ENCODE data around the gene MISP3.

MISP3 gene

DNA sequence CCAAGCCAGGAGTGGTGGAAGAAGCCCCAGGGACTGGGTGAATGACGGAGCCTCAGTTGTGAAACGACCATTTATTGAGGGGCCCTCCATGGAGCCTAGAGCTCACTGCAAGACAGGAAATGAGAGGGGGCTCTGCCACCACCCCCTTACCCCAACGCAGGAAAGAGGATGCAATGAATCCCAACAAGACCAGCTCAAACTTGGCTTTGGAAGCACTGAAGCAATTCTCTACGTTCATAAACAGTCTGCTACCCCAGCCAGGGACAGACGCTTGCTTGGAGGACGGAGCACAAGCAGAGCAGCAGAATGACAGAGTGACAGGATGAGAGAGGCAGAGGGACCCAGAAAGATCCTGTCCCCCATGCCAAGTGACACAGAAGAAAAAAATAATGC, 43.9 kb downstream of the MISP3 start:
- no peak for TF ChIP-seq GATA2 (IDR thresholded peaks at IDR 0.05; ENCODE audit: low read depth, low read length)
- TF ChIP-seq GATA3 (IDR thresholded peaks at IDR 0.05; ENCODE audit: low read depth, low read length), result no peak

DNA sequence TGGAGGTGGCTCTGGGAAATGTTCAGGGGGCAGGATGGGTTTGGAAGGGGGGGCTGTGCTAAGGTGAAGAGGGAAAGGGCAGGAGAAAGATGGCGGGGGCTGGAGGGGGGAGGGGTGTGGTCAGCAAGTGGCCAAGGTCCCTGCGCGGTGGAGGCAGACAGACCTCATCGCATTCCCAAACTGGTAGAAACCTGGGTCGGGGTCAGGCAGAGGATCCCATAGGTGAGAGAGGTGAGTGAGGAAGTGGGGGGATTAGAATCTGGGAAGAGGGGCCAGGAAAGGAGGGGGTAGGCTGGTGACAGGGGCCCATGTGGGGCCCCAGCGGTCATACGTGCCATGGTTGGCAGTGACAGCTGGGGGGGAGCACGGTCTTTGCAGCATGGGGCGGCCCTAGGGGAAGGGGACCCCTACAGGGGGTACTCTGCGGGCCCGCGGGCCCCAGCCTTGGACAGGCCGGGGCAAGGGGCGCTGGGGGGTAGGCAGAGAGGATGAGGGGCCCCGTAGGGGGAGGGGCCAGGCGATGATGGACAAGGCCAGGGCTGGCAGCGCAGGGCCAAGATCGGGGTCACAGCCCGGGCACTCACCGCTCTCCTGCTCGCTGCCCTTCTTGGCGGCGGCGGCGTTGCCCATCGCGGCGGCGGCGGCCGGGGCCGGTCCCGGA, 44.5 kb downstream of the MISP3 start:
- TF ChIP-seq GATA3 (IDR thresholded peaks at IDR 0.05; ENCODE audit: low read depth, low read length) (no peak), GATA2 (IDR thresholded peaks at IDR 0.05; ENCODE audit: low read depth, low read length) (no peak)

- no peak for TF ChIP-seq GATA2 (IDR thresholded peaks at IDR 0.05; ENCODE audit: low read depth, low read length)
- no peak for TF ChIP-seq GATA3 (IDR thresholded peaks at IDR 0.05; ENCODE audit: low read depth, low read length)
These were observed 45.1 kb downstream of the MISP3 start, which contains the start of gene PRKACA for GRCh38 chr19:14117668-14118164. Gene PRKACA (minus strand): TSS chr19:14117762. CDS start chr19:14117547, 215 bp downstream.

GRCh38 chr19:14118165-14119051, 45.8 kb downstream of the MISP3 start:
- no peak for TF ChIP-seq GATA3 (IDR thresholded peaks at IDR 0.05; ENCODE audit: low read depth, low read length)
- no peak for TF ChIP-seq GATA2 (IDR thresholded peaks at IDR 0.05; ENCODE audit: low read depth, low read length)

DNA sequence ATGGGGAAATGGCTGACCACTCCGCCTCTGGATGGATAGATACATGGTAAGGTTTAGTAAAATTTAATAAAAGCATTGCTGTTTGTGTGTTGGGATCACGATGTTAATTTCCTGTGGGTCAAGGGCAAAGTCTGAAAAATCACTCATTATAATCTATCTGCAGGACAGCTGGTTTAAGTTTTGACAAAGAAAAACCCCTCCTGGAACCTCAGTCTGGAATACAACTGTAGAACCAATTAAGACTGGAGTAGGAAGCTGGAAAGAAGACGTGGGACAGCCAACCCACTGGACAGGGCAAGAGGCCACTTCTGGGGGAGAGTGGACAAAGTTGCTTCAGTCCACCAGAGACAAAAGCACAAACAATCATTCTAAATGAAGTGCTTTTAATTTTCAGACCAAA, 46.6 kb downstream of the MISP3 start:
- TF ChIP-seq GATA3 (IDR thresholded peaks at IDR 0.05; ENCODE audit: low read depth, low read length), result no peak
- no peak for TF ChIP-seq GATA2 (IDR thresholded peaks at IDR 0.05; ENCODE audit: low read depth, low read length)

GRCh38 chr19:14119644-14120496, 47.3 kb downstream of the MISP3 start:
- TF ChIP-seq GATA3 (IDR thresholded peaks at IDR 0.05; ENCODE audit: low read depth, low read length) (no peak), GATA2 (IDR thresholded peaks at IDR 0.05; ENCODE audit: low read depth, low read length) (peak; percentile 80)

DNA sequence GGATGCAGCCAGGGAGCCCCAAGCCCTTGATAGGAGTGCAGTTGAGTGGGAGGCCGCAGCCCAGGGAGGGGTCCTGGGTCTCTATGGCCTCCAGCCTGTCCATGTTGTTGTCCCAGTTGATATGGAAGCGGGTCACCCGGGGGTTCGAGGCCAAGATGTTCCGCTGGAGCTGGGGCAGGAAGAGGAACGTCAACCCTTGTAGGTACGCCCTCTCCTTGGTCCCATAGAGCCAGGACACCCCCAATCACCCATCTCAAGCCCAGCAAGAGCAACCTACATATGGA, 47.9 kb downstream of the MISP3 start:
- TF ChIP-seq GATA3 (IDR thresholded peaks at IDR 0.05; ENCODE audit: low read depth, low read length) (no peak), GATA2 (IDR thresholded peaks at IDR 0.05; ENCODE audit: low read depth, low read length) (no peak)

- TF ChIP-seq GATA2 (IDR thresholded peaks at IDR 0.05; ENCODE audit: low read depth, low read length) (no peak), GATA3 (IDR thresholded peaks at IDR 0.05; ENCODE audit: low read depth, low read length) (no peak)
These were observed 50.3 kb downstream of the MISP3 start for GRCh38 chr19:14122924-14123323.
